H1 (cell line): ENCODE results near the gene EED. TPM values are rescaled to one million over a fixed set of nuclear protein-coding genes. Genes with fewer than 3 reads are reported as not detected.

ENCODE experiments used
- CTCF ChIA-PET: fragments of 300-600 bp; sonication (Branson Sonifier 250); formaldehyde crosslinking; loops from one replicate; lab custom pipeline; 2021; ENCODE audit not compliant: partially characterized antibody; lab: Charles Lee
- POLR2A ChIA-PET: fragments of 300-600 bp; sonication (Branson Sonifier 250); formaldehyde crosslinking; loops from one replicate; lab custom pipeline; 2021; ENCODE audit warnings: inconsistent platforms; ENCODE audit not compliant: partially characterized antibody; lab: Charles Lee
- DNase-seq, 2 experiments: peaks; one replicate each; pipeline versions ENCODE4 v3.0.0 to v3.0.0-alpha.2; 2010 to 2022; ENCODE audit warnings: low spot score in 2 of 2, low read depth in 1 of 2, mixed read lengths in 1 of 2
- FAIRE-seq: peaks from 2 replicates; lab custom pipeline; 2011; peaks lifted over from hg19 to GRCh38; lab: Jason Lieb, UNC
- H2AFZ ChIP-seq: 2 replicates; pipeline ENCODE4 v1.8.1; 2012; ENCODE audit warnings: low read length, inconsistent platforms
- H2AK5ac ChIP-seq: 2 replicates; pipeline ENCODE4 v1.6.1; 2013; ENCODE audit warnings: low read depth, low read length
- H2BK120ac ChIP-seq: replicated peaks from 2 replicates; pipeline ENCODE3; 2013; ENCODE audit warnings: low read depth, low read length, inconsistent platforms
- H2BK12ac ChIP-seq: 2 replicates; pipeline ENCODE4 v1.6.1; 2013; ENCODE audit warnings: low read depth, low read length
- H2BK15ac ChIP-seq: 2 replicates; pipeline ENCODE4 v1.6.1; 2013; ENCODE audit warnings: low read length
- H2BK20ac ChIP-seq: 2 replicates; pipeline ENCODE4 v1.6.1; 2013; ENCODE audit warnings: low read length
- H2BK5ac ChIP-seq: 2 replicates; pipeline ENCODE4 v1.6.1; 2013; ENCODE audit warnings: low read depth, low read length
- H3K14ac ChIP-seq: 2 replicates; pipeline ENCODE4 v1.6.1; 2013; ENCODE audit warnings: inconsistent platforms; ENCODE audit not compliant: insufficient read length
- H3K18ac ChIP-seq: 2 replicates; pipeline ENCODE4 v1.6.1; 2013; ENCODE audit warnings: low read length; ENCODE audit errors: extremely low read depth
- H3K23ac ChIP-seq: 2 replicates; pipeline ENCODE4 v1.6.1; 2013; ENCODE audit warnings: inconsistent platforms; ENCODE audit not compliant: insufficient read length
- H3K23me2 ChIP-seq: 2 replicates; pipeline ENCODE4 v1.6.1; 2013; ENCODE audit warnings: low read depth, low read length
- H3K27ac ChIP-seq: 2 replicates; pipeline ENCODE4 v1.6.1; 2011; ENCODE audit warnings: low read depth, low read length, inconsistent platforms
- H3K27me3 ChIP-seq, 4 experiments: replicated peaks in 1 of 4; 1 replicate in 1 of 4; 2 replicates in 3 of 4; pipeline versions ENCODE4 v1.6.1 to v1.8.1; 2011 to 2013; ENCODE audit warnings: low read length in 3 of 4, mild to moderate bottlenecking in 3 of 4, inconsistent platforms in 2 of 4, mixed read lengths in 2 of 4, moderate library complexity in 1 of 4; ENCODE audit not compliant: control insufficient read depth in 3 of 4, insufficient read depth in 3 of 4; ENCODE audit errors: extremely low read depth in 1 of 4
- H3K36me3 ChIP-seq, 4 experiments: 2 replicates each; pipeline versions ENCODE4 v1.6.1 to v1.8.1; 2011 to 2013; ENCODE audit warnings: mild to moderate bottlenecking in 4 of 4, low read length in 3 of 4, moderate library complexity in 2 of 4, control low read depth in 1 of 4, inconsistent platforms in 1 of 4; ENCODE audit not compliant: insufficient read depth in 4 of 4, control insufficient read depth in 2 of 4
- H3K4ac ChIP-seq: replicated peaks from 2 replicates; pipeline ENCODE3; 2013; ENCODE audit warnings: low read length, low read depth, mixed read lengths, inconsistent platforms; ENCODE audit not compliant: insufficient read length
- H3K4me1 ChIP-seq, 4 experiments: replicated peaks in 1 of 4; 1 replicate in 1 of 4; 2 replicates in 3 of 4; pipeline versions ENCODE4 v1.6.1 to v1.8.1; 2011 to 2013; ENCODE audit warnings: low read length in 3 of 4, inconsistent platforms in 2 of 4, mixed read lengths in 1 of 4; ENCODE audit not compliant: insufficient read depth in 4 of 4, control insufficient read depth in 3 of 4
- H3K4me2 ChIP-seq, 2 experiments: 2 replicates each; pipeline versions ENCODE4 v1.6.1 to v1.8.1; 2011 to 2013; ENCODE audit warnings: low read depth in 2 of 2, low read length in 2 of 2, control low read depth in 1 of 2, inconsistent platforms in 1 of 2, mild to moderate bottlenecking in 1 of 2; ENCODE audit not compliant: insufficient read depth in 1 of 2
- H3K4me3 ChIP-seq, 4 experiments: fragments of 200-600, 300-600 bp in 1 of 4; sonication (generic), shearing (Covaris generic), sonication (Bioruptor Twin) in 1 of 4; 2 replicates each; pipeline versions ENCODE4 v1.5.1 to v1.8.1; 2011 to 2016; ENCODE audit warnings: low read length in 4 of 4, low read depth in 3 of 4, control low read depth in 2 of 4, inconsistent platforms in 2 of 4, mild to moderate bottlenecking in 2 of 4, mixed read lengths in 1 of 4, moderate library complexity in 1 of 4; ENCODE audit not compliant: insufficient read depth in 2 of 4; ENCODE audit errors: extremely low read depth in 1 of 4
- H3K56ac ChIP-seq: replicated peaks from 2 replicates; pipeline ENCODE3; 2013; ENCODE audit warnings: low read depth, mild to moderate bottlenecking, mixed read lengths, low read length, inconsistent platforms; ENCODE audit not compliant: insufficient read length
- H3K79me1 ChIP-seq: 2 replicates; pipeline ENCODE4 v1.6.1; 2013; ENCODE audit warnings: low read depth, low read length, control low read depth
- H3K79me2 ChIP-seq, 2 experiments: 2 replicates each; pipeline versions ENCODE4 v1.6.1 to v1.8.1; 2012 to 2013; ENCODE audit warnings: low read length in 2 of 2, mild to moderate bottlenecking in 2 of 2, inconsistent platforms in 1 of 2; ENCODE audit not compliant: insufficient read depth in 2 of 2, control insufficient read depth in 1 of 2
- H3K9ac ChIP-seq, 4 experiments: replicated peaks in 1 of 4; 1 replicate in 1 of 4; 2 replicates in 3 of 4; pipeline versions ENCODE4 v1.6.1 to v1.8.1; 2011 to 2013; ENCODE audit warnings: low read depth in 3 of 4, low read length in 3 of 4, control low read depth in 2 of 4, mild to moderate bottlenecking in 2 of 4, moderate library complexity in 2 of 4, inconsistent platforms in 1 of 4; ENCODE audit errors: extremely low read depth in 1 of 4
- H3K9me3 ChIP-seq, 2 experiments: 2 replicates each; pipeline versions ENCODE4 v1.6.1 to v1.8.1; 2012 to 2013; ENCODE audit warnings: mild to moderate bottlenecking in 2 of 2, moderate library complexity in 2 of 2, control low read depth in 1 of 2, inconsistent platforms in 1 of 2, low read depth in 1 of 2, low read length in 1 of 2, mixed read lengths in 1 of 2; ENCODE audit not compliant: insufficient read depth in 2 of 2
- H4K20me1 ChIP-seq, 2 experiments: replicated peaks in 1 of 2; 2 replicates each; pipeline versions ENCODE3 to v1.8.1; 2011 to 2013; ENCODE audit warnings: inconsistent platforms in 2 of 2, low read length in 2 of 2, mild to moderate bottlenecking in 1 of 2; ENCODE audit not compliant: insufficient read depth in 2 of 2, control insufficient read depth in 1 of 2
- H4K5ac ChIP-seq: 2 replicates; pipeline ENCODE4 v1.6.1; 2013; ENCODE audit warnings: low read length, low read depth, mixed read lengths, inconsistent platforms; ENCODE audit not compliant: insufficient read length
- H4K8ac ChIP-seq: 2 replicates; pipeline ENCODE4 v1.8.0; 2013; ENCODE audit warnings: mild to moderate bottlenecking, moderate library complexity, low read length, inconsistent platforms; ENCODE audit not compliant: insufficient read depth; ENCODE audit errors: extremely low read depth
- H4K91ac ChIP-seq: replicated peaks from 2 replicates; pipeline ENCODE3; 2013; ENCODE audit warnings: low read length, mixed read lengths, inconsistent platforms; ENCODE audit not compliant: insufficient read length
- ASH2L ChIP-seq: fragments of 200-600, 300-600 bp; sonication (generic); IDR thresholded peaks from one replicate; pipeline ENCODE4 v1.7.1; 2017; ENCODE audit warnings: low read length
- BCL11A ChIP-seq, 2 experiments: IDR thresholded peaks; one replicate each; pipeline ENCODE4 v1.6.1; 2011; ENCODE audit warnings: low read depth in 2 of 2, low read length in 2 of 2, mild to moderate bottlenecking in 2 of 2
- CBX8 ChIP-seq: fragments of 300-800, 300-1000 bp; sonication (generic); IDR thresholded peaks from 2 replicates; pipeline ENCODE4 v1.7.1; 2016; ENCODE audit warnings: low read depth, low read length, borderline replicate concordance
- E2F6 ChIP-seq: IDR thresholded peaks from 2 replicates; pipeline ENCODE4 v1.6.1; 2012; ENCODE audit warnings: inconsistent platforms
- GTF2F1 ChIP-seq: IDR thresholded peaks from 2 replicates; pipeline ENCODE4 v1.6.1; 2012; ENCODE audit warnings: low read depth, low read length, improper control_type of control experiment, borderline replicate concordance
- KDM4A ChIP-seq: IDR thresholded peaks from one replicate; pipeline ENCODE4 v1.7.1; 2012; ENCODE audit warnings: low read depth, mild to moderate bottlenecking, moderate library complexity, low read length, inconsistent platforms; ENCODE audit not compliant: severe bottlenecking
- KDM5A ChIP-seq: fragments of 200-600 bp; IDR thresholded peaks from 2 replicates; pipeline ENCODE4 v1.7.1; 2012; ENCODE audit warnings: mild to moderate bottlenecking, low read length, inconsistent platforms, mixed read lengths
- PHF8 ChIP-seq: fragments of 200-600 bp; sonication (generic); conservative IDR thresholded peaks from 2 replicates; pipeline ENCODE4 v1.7.1; 2012; ENCODE audit warnings: low read depth, mild to moderate bottlenecking, inconsistent platforms, low read length, moderate library complexity
- POU5F1 ChIP-seq: IDR thresholded peaks from 2 replicates; pipeline ENCODE4 v1.6.1; 2011; ENCODE audit warnings: low read depth, mild to moderate bottlenecking, low read length, moderate library complexity
- RAD21 ChIP-seq, 2 experiments: IDR thresholded peaks in 1 of 2; conservative IDR thresholded peaks in 1 of 2; 2 replicates each; pipeline ENCODE4 v1.6.1; 2011; ENCODE audit warnings: low read depth in 2 of 2, low read length in 2 of 2, improper control_type of control experiment in 1 of 2, inconsistent platforms in 1 of 2, mild to moderate bottlenecking in 1 of 2, moderate library complexity in 1 of 2
- RBBP5 ChIP-seq: IDR thresholded peaks from 2 replicates; pipeline ENCODE4 v1.7.1; 2012; ENCODE audit warnings: low read depth, mild to moderate bottlenecking, inconsistent platforms, low read length, moderate library complexity, borderline replicate concordance
- RXRA ChIP-seq: IDR thresholded peaks from 2 replicates; pipeline ENCODE4 v1.6.1; 2011; ENCODE audit warnings: low read depth, mild to moderate bottlenecking, low read length, moderate library complexity; ENCODE audit not compliant: insufficient read depth
- SP1 ChIP-seq: IDR thresholded peaks from 2 replicates; pipeline ENCODE4 v1.6.1; 2011; ENCODE audit warnings: low read depth, low read length
- WGBS, 2 experiments: shearing (Covaris generic) in 1 of 2; methylation state at CpG; one replicate each; pipeline versions ENCODE4 v1.1.6 to v1.1.7; 2013 to 2015; ENCODE audit warnings: low lambda C conversion rate in 2 of 2, mixed read lengths in 2 of 2, inconsistent platforms in 1 of 2, low coverage in 1 of 2, missing lambda C conversion rate in 1 of 2; ENCODE audit not compliant: insufficient replicate concordance in 2 of 2, insufficient coverage in 1 of 2, insufficient read length in 1 of 2; ENCODE audit errors: extremely low coverage in 1 of 2, missing lambda C conversion rate in 1 of 2; 5-methylcytosine and 5-hydroxymethylcytosine counted together
- polyA plus RNA-seq, 7 experiments: library from polyadenylated mRNA; depleted of rRNA in 3 of 7; stranded (reverse) in 5 of 7; unstranded in 2 of 7; fragments of >200 nt in 5 of 7; fragments of 200-250 nt in 2 of 7; gene quantifications; 1 replicate in 5 of 7; 2 replicates in 1 of 7; 4 replicates in 1 of 7; pipeline versions ENCODE4 v1.2.1 to v1.2.3, GENCODE V29; 2011 to 2013; ENCODE audit warnings: missing spikeins in 2 of 7, mixed read lengths in 2 of 7
- total RNA-seq: library from RNA; stranded (reverse); fragmentation: NEBNext Ultra II Directional; extraction: Animal tissue kit (Norgen Biotek cat#: 25700); gene quantifications from 2 replicates; pipeline ENCODE4 v1.2.1, GENCODE V29; 2021

EED gene
- total and polyA plus RNA-seq, 2 of the 8 experiments (the other 6 are each of a cell fraction or from before 2014, with no cell fraction given): 12.6 to 26.9 TPM

DNA sequence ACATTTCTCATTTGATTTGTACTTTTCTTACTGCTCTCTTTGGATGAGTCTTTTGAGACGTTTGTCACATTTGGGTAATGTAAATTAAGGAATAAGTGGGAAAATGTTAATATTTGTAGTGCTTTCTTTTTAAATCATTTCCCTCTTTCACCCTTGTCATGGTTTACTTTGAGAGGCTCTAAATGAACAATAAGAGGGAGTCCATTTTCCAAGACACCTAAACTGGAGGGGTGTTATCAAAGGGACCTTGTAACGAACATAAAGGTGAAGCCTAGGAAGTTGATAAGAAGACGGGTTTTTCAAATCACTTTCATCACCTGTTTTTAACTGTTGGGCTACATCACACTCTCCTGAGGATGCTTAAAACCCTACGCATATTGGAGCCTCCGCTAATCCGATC is 12.1 kb downstream of the EED start:
- Histone ChIP-seq H3K4me2 (no peak overlapping the region), H4K5ac (no peak overlapping the region), H2BK15ac (no peak overlapping the region), H3K4ac (no peak overlapping the region), H3K36me3 (peaks cover 3 to 26% (median 6%) of the 10 kb centered on the region in 4 experiments; a peak in 5 of 8 replicates), H2BK120ac (no peak overlapping the region), H4K91ac (no peak overlapping the region), H3K9me3 (no peaks in the 10 kb centered on the region), H3K18ac (no peak overlapping the region), H3K79me1 (no peaks in the 10 kb centered on the region; the same call in 1 of the 2 replicates), H2BK12ac (no peak overlapping the region), H4K20me1 (peaks cover 0 to 2% of the 10 kb centered on the region in 2 experiments), H3K9ac (no peak overlapping the region), H3K27ac (no peak overlapping the region), H3K56ac (no peak overlapping the region), H4K8ac (no peak overlapping the region), H2BK20ac (no peak overlapping the region), H3K27me3 (no peaks in the 10 kb centered on the region), H3K79me2 (peaks cover 0 to 28% of the 10 kb centered on the region in 2 experiments; a peak in 3 of 4 replicates), H2AK5ac (no peak overlapping the region), H2BK5ac (no peak overlapping the region), H3K23ac (no peak overlapping the region), H3K23me2 (no peaks in the 10 kb centered on the region), H2AFZ (no peak overlapping the region), H3K14ac (no peak overlapping the region), H3K4me1 (no peaks in the 10 kb centered on the region), H3K4me3 (no peak overlapping the region)
- WGBS, 2 experiments: 88% methylated on average over 6 of the region's 6 CpGs; no CpG with 5 or more reads in 1 of the 2 experiments
- POLR2A ChIA-PET: interaction anchor here (1.0 kb wide), 1 partner anchor 12 kb away, joined by 3 read pairs; no protein-coding TSS in a partner anchor
- FAIRE-seq (no peak), DNase-seq (no peak)
- CTCF ChIA-PET: no interaction called here
- no peak for TF ChIP-seq E2F6
- no peak for TF ChIP-seq BCL11A (IDR thresholded peaks at IDR 0.05; ENCODE audit: low read depth in 2 of 2, low read length in 2 of 2)
- TF ChIP-seq GTF2F1: no peak
- no peak for TF ChIP-seq PHF8
- no peak for TF ChIP-seq ASH2L
- no peak for TF ChIP-seq KDM5A
- no peak for TF ChIP-seq KDM4A
- no peak for TF ChIP-seq POU5F1
- TF ChIP-seq RXRA: no peak
- TF ChIP-seq CBX8: no peak
- TF ChIP-seq SP1: no peak
- no peak for TF ChIP-seq RAD21 (IDR thresholded peaks at IDR 0.05 in 1 of 2, conservative IDR thresholded peaks at IDR 0.05 in 1 of 2; ENCODE audit: low read depth in 2 of 2, low read length in 2 of 2)
- no peak for TF ChIP-seq RBBP5
